ENCODE measurements around the gene CFL1. TPM values are rescaled to one million over a fixed set of nuclear protein-coding genes. Genes with fewer than 3 reads are reported as not detected.
"Not testable (repeated sequence)": the region's sequence is repeated elsewhere in the genome, so short reads cannot be mapped to it uniquely, and the experiment has no call there.

CFL1 gene
- total and polyA plus RNA-seq, 2 donors (not counting 1 experiment from before 2014, with no cell fraction given), result 680 to 1,603 TPM

DNA sequence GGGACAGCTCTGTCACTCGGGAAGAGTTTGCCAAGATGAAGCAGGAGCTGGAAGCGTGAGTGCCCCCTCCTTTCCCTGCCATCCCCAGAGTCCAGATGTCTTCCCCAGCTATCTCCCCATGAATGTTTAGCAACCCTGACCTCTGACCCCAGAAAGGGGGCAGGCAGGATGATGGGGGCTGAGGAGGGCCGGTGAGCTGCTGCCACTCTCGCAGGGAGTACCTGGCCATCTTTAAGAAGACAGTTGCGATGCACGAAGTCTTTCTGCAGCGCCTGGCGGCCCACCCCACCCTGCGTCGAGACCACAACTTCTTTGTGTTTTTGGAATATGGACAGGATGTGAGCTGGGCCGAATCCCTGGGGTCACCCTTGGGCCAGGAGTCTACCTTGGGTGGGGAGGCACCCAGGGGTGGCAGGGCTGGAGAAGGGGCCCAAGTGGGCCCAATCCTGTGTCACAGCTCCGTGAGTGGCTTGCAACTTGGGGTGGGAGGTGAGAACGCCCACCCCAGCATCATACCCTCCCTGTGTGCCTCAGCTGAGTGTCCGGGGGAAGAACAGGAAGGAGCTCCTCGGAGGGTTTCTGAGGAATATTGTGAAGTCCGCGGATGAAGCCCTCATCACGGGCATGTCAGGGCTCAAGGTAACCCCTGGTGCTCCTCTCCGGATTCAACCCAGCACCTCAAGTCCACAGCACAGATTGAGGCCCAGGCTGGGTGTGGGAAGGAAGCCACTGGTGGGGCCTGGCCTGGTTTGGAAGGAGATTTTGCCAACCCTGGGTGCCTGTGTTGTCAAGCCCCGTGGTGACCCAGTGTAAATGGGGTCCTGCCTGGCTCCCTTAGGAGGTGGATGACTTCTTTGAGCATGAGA is 7.5 kb downstream of the CFL1 start:
- Histone ChIP-seq H3K4me2 (ENCODE audit: extremely low read depth, insufficient read depth, low read length) (no peak overlapping the region), H2AFZ (ENCODE audit: low read length) (no peak overlapping the region), H3K27me3 (ENCODE audit: control insufficient read depth, insufficient read depth, low read length) (no peaks in the 10 kb centered on the region), H3K27ac (ENCODE audit: insufficient read depth, low read length) (no peak overlapping the region), H4K20me1 (ENCODE audit: control insufficient read depth, extremely low read depth, insufficient read depth, low read length) (peaks cover 1% of the 10 kb centered on the region), H3K4me3 (replicated peaks in 1 of 4; ENCODE audit: control extremely low read depth in 1 of 4, insufficient read depth in 1 of 4, low read depth in 3 of 4, low read length in 4 of 4) (no peak overlapping the region), H3K9me3 (ENCODE audit: control insufficient read depth, insufficient read depth, low read depth, low read length) (no peaks in the 10 kb centered on the region), H3K36me3 (ENCODE audit: control insufficient read depth, insufficient read depth, low read length) (peaks cover 39% of the 10 kb centered on the region), H3K79me2 (ENCODE audit: control insufficient read depth, insufficient read depth, low read length) (peaks cover 25% of the 10 kb centered on the region), H3K4me1 (ENCODE audit: control insufficient read depth, extremely low read depth, insufficient read depth, low read length) (peaks cover 6% of the 10 kb centered on the region), H3K9ac (ENCODE audit: insufficient read depth, low read length) (no peak overlapping the region)
- TF ChIP-seq, protein P1, sequence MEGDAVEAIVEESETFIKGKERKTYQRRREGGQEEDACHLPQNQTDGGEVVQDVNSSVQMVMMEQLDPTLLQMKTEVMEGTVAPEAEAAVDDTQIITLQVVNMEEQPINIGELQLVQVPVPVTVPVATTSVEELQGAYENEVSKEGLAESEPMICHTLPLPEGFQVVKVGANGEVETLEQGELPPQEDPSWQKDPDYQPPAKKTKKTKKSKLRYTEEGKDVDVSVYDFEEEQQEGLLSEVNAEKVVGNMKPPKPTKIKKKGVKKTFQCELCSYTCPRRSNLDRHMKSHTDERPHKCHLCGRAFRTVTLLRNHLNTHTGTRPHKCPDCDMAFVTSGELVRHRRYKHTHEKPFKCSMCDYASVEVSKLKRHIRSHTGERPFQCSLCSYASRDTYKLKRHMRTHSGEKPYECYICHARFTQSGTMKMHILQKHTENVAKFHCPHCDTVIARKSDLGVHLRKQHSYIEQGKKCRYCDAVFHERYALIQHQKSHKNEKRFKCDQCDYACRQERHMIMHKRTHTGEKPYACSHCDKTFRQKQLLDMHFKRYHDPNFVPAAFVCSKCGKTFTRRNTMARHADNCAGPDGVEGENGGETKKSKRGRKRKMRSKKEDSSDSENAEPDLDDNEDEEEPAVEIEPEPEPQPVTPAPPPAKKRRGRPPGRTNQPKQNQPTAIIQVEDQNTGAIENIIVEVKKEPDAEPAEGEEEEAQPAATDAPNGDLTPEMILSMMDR (conservative IDR thresholded peaks at IDR 0.05 in 1 of 2, IDR thresholded peaks at IDR 0.05 in 1 of 2; ENCODE audit: low read depth in 1 of 2, low read length in 2 of 2), result no peak
- no peak for TF ChIP-seq EZH2 (IDR thresholded peaks at IDR 0.05; ENCODE audit: low read length, missing control alignments)
- DNase-seq (ENCODE audit: low read depth in 2 of 2), result no peak

DNA sequence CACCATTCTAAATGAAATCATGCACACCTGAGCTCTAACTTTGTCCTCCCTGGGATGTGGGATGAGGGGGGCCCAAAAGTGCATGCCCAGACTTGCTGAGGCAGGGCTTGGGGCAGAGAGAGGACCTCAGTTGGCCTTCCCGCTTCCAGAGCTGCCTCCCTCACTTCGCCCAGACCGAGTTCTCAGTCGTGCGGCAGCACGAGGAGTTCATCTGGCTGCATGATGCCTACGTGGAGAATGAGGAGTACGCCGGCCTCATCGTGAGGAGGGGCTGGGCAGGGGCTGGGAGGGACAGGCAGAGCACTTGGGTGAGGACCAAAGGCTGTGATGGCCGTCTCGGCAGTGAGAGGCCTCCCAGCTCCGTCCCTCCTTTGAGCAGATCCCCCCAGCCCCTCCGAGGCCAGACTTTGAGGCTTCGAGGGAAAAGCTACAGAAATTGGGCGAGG is 8.2 kb downstream of the CFL1 start:
- TF ChIP-seq EZH2 (IDR thresholded peaks at IDR 0.05; ENCODE audit: low read length, missing control alignments), result no peak
- TF ChIP-seq, protein P1 (conservative IDR thresholded peaks at IDR 0.05 in 1 of 2, IDR thresholded peaks at IDR 0.05 in 1 of 2; ENCODE audit: low read depth in 1 of 2, low read length in 2 of 2), result no peak
- Histone ChIP-seq H3K4me1 (ENCODE audit: control insufficient read depth, extremely low read depth, insufficient read depth, low read length) (peaks cover 3% of the 10 kb centered on the region), H3K79me2 (ENCODE audit: control insufficient read depth, insufficient read depth, low read length) (peaks cover 18% of the 10 kb centered on the region), H3K9me3 (ENCODE audit: control insufficient read depth, insufficient read depth, low read depth, low read length) (no peaks in the 10 kb centered on the region), H4K20me1 (ENCODE audit: control insufficient read depth, extremely low read depth, insufficient read depth, low read length) (peaks cover 1% of the 10 kb centered on the region), H3K27ac (ENCODE audit: insufficient read depth, low read length) (no peak overlapping the region), H3K27me3 (ENCODE audit: control insufficient read depth, insufficient read depth, low read length) (no peaks in the 10 kb centered on the region), H3K4me2 (ENCODE audit: extremely low read depth, insufficient read depth, low read length) (no peak overlapping the region), H3K9ac (ENCODE audit: insufficient read depth, low read length) (no peak overlapping the region), H3K4me3 (replicated peaks in 1 of 4; ENCODE audit: control extremely low read depth in 1 of 4, insufficient read depth in 1 of 4, low read depth in 3 of 4, low read length in 4 of 4) (no peak overlapping the region), H3K36me3 (ENCODE audit: control insufficient read depth, insufficient read depth, low read length) (peaks cover 33% of the 10 kb centered on the region), H2AFZ (ENCODE audit: low read length) (no peak overlapping the region)
- no peak for DNase-seq (ENCODE audit: low read depth in 2 of 2)

- no peak for DNase-seq (ENCODE audit: low read depth in 2 of 2)
Measured at GRCh38 chr11:65849366-65849765, 8.6 kb downstream of the CFL1 start.

DNA sequence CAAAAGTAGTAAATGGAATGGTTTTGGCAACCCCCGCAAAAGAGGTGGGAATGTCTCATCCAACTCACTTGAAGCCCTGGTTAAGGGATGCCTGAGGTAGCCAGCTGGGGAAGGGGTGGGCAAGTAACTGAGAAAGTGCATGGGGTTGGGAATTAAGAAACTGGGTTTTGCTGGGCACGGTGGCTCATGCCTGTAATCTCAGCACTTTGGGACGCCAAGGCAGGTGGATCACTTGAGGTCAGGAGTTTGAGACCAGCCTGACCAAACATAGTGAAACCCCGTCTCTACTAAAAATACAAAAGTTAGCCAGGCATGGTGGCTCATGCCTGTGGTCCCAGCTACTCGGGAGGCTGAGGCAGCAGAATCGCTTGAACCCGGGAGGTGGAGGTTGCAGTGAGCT is 9.3 kb downstream of the CFL1 start:
- H3K4me3 ChIP-seq (replicated peaks in 1 of 4; ENCODE audit: control extremely low read depth in 1 of 4, insufficient read depth in 1 of 4, low read depth in 3 of 4, low read length in 4 of 4); H3K9ac ChIP-seq (ENCODE audit: insufficient read depth, low read length); DNase-seq (ENCODE audit: low read depth in 2 of 2); H3K27me3 ChIP-seq (ENCODE audit: control insufficient read depth, insufficient read depth, low read length); H4K20me1 ChIP-seq (ENCODE audit: control insufficient read depth, extremely low read depth, insufficient read depth, low read length); H3K4me1 ChIP-seq (ENCODE audit: control insufficient read depth, extremely low read depth, insufficient read depth, low read length); H3K79me2 ChIP-seq (ENCODE audit: control insufficient read depth, insufficient read depth, low read length); H3K4me2 ChIP-seq (ENCODE audit: extremely low read depth, insufficient read depth, low read length); H3K9me3 ChIP-seq (ENCODE audit: control insufficient read depth, insufficient read depth, low read depth, low read length); H3K27ac ChIP-seq (ENCODE audit: insufficient read depth, low read length); H2AFZ ChIP-seq (ENCODE audit: low read length): not testable (repeated sequence)
- H3K36me3 ChIP-seq (ENCODE audit: control insufficient read depth, insufficient read depth, low read length), result peaks cover 23% of the 10 kb centered on the region

More at GRCh38 chr11:65849366-65849765, 8.6 kb downstream of the CFL1 start:
- Histone ChIP-seq H4K20me1 (ENCODE audit: control insufficient read depth, extremely low read depth, insufficient read depth, low read length) (peaks cover 1% of the 10 kb centered on the region), H3K9me3 (ENCODE audit: control insufficient read depth, insufficient read depth, low read depth, low read length) (no peaks in the 10 kb centered on the region), H3K4me1 (ENCODE audit: control insufficient read depth, extremely low read depth, insufficient read depth, low read length) (peaks cover 1% of the 10 kb centered on the region), H2AFZ (ENCODE audit: low read length) (no peak overlapping the region), H3K27me3 (ENCODE audit: control insufficient read depth, insufficient read depth, low read length) (no peaks in the 10 kb centered on the region), H3K4me2 (ENCODE audit: extremely low read depth, insufficient read depth, low read length) (no peak overlapping the region), H3K9ac (ENCODE audit: insufficient read depth, low read length) (no peak overlapping the region), H3K27ac (ENCODE audit: insufficient read depth, low read length) (no peak overlapping the region), H3K4me3 (replicated peaks in 1 of 4; ENCODE audit: control extremely low read depth in 1 of 4, insufficient read depth in 1 of 4, low read depth in 3 of 4, low read length in 4 of 4) (no peak overlapping the region), H3K36me3 (ENCODE audit: control insufficient read depth, insufficient read depth, low read length) (peaks cover 30% of the 10 kb centered on the region), H3K79me2 (ENCODE audit: control insufficient read depth, insufficient read depth, low read length) (peaks cover 15% of the 10 kb centered on the region)
- TF ChIP-seq, protein P1 (conservative IDR thresholded peaks at IDR 0.05 in 1 of 2, IDR thresholded peaks at IDR 0.05 in 1 of 2; ENCODE audit: low read depth in 1 of 2, low read length in 2 of 2), result no peak
- TF ChIP-seq EZH2 (IDR thresholded peaks at IDR 0.05; ENCODE audit: low read length, missing control alignments), result no peak
